Measurements from ENCODE around the gene EVPL.

The EVPL gene

DNA sequence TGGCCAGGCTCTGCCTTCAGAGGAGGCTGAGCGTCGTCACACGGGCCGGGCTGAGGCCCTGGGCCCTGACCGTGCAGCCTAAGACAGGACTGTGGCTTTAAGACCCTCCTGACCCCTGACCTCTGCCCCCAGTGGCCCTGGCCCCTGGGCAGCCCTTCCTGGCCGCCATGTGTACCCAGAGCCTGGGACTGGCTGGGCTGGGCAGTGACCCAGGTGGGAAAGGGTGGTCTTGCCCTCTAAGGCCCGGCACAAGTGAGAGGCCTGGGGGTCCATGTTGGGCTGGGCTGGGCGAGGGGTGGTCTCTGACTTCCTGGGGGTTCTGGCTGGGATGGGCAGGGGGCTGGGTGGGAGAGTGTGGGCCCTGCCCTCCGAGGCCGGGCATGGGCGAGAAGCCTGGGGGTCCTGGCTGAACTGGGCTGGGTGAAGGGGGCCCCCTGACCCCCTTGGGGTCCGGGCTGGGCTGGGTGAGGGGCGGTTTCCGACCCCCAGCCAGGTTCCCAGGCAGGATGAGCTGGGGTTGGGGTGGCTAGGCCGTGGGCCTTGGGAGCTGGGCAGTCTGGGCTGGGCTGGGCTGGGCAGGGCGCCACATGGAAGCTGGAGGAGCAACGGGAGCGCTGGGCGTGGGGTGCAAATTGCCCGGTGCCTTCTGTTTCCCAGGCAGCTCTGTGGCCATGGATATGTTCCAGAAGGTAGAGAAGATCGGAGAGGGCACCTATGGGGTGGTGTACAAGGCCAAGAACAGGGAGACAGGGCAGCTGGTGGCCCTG, 26.2 kb downstream of the EVPL start, which contains the start of gene CDK3:
Gene CDK3, plus strand, starts transcription at position 101 of the 767 bp plus-strand sequence. Its CDS starts 571 bp downstream, at position 672.
- in situ Hi-C loops (cut with MboI; ENCODE audit: low sequenced_read_pairs), result no loop called here

DNA sequence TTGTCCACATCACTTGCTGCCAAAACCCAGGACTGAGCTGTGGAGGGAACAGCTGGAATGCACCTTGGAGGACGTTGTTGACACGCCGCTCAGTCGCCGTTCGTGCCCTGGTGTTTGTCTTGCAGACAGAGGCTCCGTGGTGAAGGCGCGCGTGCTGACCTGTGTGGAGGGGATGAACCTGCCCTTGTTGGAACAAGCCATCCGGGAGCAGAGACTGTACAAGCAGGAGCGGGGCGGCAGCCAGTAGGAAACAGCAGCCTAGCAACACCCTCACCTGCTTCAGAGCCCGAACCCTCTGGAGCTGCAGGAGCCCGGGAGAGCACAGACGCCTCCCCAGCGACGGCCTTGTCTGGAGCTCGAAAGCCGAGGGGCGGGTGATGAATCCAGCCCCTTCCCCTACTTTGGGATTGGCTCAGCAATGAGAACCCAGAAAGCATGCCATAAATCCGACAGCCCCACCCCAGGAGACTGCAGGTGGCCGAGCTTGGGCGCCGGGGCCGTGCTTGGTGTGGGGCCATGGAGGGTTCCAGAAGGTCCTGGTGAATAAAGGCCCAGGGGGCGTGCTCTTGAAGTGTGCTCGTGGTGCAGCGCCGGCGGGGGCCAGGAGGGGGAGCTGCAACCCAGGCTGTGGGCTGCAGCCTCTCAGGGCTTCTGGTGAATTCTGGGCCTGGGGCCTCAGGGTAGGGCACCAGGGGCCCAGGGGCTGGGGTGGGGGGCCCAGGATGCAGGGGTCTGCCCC, 26.9 kb downstream of the EVPL start:
- in situ Hi-C loops (cut with MboI; ENCODE audit: low sequenced_read_pairs), result no loop called here

DNA sequence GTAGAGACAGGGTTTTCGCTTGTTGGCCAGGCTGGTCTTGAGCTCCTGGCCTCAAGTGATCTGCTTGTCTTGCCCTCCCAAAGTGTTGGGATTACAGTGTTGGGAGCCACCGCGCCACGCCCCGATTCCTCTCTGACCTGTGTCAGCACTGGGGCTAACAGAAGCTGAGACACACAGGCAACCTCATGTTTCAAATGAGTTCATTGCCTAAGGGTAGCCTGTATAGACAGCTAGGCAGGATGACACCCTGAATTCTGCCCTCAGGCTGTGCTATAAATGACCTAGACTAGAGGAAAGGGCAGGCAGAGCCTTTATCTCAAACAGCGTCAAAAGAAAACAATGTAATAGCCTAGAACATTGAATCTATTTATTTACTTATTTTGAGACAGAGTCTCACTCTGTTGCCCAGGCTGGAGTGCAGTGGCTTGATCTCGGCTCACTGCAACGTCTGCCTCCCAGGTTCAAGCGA, 28.7 kb downstream of the EVPL start:
- in situ Hi-C loops (cut with MboI; ENCODE audit: low sequenced_read_pairs), result loop anchor here (25.0 kb wide), 1 partner anchor 236 kb away; the partner anchor contains the start of gene GALK1

DNA sequence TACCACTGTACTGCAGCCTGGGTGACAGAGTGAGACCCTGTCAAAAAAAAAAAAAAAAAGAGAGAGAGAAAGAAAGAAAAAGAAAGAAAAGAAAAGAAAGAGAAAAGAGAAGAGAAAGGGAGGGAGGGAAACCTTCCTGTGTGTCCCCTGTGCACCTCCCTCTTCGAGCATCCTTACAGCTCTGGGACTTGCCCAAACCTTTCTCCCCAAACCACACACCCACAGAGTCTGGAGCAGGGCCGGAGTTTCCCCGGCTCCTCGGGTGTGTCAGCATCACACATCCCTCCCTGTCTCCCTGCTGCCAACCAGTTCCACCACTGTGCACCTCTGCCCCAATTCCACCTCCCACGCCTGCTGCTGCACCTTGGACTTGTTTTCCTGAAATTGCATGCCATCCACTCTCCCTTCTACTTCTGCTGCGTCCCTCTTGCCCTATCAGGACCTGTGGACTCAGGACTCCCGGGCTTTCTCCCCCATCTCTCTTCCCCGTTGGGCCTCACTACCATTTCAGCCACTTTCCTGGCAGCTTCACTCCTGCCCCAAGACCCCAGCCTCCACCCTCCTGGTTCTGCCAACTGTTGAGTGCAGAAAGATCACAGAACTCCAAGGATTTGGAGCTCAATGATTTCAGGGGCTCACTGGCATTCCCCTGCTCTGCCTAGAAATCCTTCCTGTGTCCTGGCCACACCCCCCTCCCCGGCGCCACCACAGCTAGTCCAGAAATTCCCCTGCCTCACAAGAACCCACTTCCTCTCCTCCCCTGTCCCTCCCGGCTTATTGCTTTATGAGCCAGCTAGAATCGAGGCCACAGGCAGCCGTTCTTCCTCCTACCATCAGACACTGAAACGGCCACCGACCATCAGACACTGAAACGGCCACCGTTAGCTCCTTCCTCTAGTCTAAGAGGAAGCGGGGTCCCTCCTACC, 30.2 kb downstream of the EVPL start:
- in situ Hi-C loops (cut with MboI; ENCODE audit: low sequenced_read_pairs), result loop anchor here (25.0 kb wide), 1 partner anchor 235 kb away; the partner anchor contains the start of gene GALK1

DNA sequence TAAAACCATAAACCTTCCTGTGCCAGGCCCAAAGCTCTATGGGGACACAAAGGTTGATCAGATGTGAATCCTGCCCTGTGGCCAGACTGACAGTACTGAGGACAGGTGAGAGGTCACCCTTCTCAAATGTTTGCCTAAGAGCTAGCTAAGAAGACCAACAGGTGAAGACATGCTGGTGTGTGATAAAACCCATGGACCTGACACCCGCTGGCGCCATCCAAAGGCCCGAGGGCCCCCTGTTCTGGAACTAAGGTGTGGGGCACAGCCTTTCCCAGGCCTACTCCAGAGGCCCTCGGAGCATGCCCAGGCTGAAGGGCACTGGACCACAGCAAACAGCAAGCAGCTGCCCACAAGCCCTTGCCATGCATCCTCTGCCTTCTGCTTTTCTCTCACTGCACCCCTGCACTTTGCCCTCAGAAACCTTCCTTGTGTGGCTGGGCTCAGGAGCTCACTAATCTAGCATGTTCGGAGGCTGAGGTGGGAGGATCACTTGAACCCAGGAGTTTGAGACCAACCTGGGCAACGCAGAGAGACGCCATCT, 31.7 kb downstream of the EVPL start:
- in situ Hi-C loops (cut with MboI; ENCODE audit: low sequenced_read_pairs), result loop anchor here (25.0 kb wide), 1 partner anchor 233 kb away; the partner anchor contains the start of gene GALK1

DNA sequence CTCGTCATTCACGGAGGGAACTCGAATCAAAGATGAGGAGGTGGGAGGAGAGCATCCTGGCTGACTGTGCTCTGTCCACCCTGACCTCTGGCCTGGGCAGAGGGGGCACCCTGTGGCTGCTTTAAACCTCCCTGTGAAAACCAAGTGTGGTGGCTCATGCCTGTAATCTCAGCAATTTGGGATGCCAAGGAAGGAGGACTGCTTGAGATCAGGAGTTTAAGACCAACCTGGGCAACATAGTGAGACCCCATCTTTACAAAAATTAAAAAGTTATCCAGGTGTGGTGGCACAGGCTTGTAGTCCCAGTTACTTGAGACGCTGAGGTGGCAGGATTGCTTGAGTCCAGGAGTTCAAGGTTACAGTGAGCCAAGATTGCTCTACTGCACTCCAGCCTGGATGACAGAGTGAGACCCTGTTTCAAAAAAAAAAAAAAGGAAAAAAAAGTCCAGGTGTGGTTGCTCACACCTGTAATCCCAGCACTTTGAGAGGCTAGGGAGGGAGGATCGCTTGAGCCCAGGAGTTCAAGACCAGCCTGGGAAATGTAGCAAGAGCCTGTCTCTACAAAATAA, 32.2 kb downstream of the EVPL start:
- in situ Hi-C loops (cut with MboI; ENCODE audit: low sequenced_read_pairs), result loop anchor here (25.0 kb wide), 1 partner anchor 233 kb away; the partner anchor contains the start of gene GALK1

DNA sequence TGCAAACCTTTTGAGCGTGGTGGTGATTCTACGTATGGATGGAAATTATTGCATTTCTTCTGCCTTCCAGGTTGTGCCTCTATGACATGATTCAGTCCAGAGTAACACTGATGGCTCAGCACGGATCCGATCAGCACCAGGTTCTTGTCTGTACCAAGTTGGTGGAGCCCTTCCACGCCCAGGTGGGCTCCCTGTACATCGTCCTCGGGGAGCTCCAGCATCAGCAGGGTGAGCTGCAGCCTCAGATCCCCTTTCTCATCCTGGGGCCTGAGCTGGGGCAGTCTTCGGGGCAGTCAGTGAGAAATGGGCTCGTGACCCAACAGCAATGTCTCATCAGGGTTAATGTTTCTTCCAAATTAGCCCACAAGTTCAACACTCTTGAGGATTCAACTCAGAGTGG, 35.7 kb downstream of the EVPL start:
- in situ Hi-C loops (cut with MboI; ENCODE audit: low sequenced_read_pairs), result loop anchor here (25.0 kb wide), 1 partner anchor 229 kb away; the partner anchor contains the start of gene GALK1

DNA sequence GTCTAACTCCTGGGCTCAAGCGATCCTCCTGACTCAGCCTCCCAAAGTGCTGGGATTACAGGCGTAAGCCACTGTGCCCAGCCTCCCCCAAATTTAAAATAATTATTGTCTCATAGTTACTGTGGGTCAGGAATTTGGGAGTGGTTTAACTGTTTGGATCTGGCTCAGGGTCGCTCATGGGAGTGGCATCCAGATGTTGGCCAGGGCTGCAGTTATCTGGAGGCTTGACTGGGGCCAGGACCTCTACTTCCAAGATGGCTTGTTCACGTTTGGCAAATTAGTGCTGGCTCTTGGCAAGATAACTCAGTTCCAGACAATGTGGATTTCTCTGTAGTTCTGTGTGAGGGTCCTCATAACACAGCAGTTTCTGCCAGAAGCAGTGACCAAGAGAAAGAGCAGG, 40.1 kb downstream of the EVPL start:
- in situ Hi-C loops (cut with MboI; ENCODE audit: low sequenced_read_pairs), result loop anchor here (25.0 kb wide), 1 partner anchor 225 kb away; the partner anchor contains the start of gene GALK1

DNA sequence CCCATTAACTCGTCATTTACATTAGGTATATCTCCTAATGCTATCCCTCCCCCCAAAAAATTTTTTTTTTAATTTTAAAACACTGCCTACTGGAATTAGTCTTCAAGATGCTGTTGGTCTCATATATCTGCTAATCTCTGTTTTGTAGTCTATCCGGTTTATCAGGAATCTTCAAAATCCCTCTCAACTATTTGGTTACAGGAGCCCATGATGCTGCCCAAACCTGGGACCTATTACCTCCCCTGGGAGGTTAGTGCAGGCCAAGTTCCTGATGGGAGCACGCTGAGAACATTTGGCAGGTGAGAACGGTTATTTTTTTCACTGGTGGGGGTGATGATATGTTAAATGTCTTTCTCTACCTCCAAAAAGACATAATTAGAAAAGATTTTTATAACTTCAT, 41.1 kb downstream of the EVPL start:
- in situ Hi-C loops (cut with MboI; ENCODE audit: low sequenced_read_pairs), result loop anchor here (25.0 kb wide), 1 partner anchor 224 kb away; the partner anchor contains the start of gene GALK1

DNA sequence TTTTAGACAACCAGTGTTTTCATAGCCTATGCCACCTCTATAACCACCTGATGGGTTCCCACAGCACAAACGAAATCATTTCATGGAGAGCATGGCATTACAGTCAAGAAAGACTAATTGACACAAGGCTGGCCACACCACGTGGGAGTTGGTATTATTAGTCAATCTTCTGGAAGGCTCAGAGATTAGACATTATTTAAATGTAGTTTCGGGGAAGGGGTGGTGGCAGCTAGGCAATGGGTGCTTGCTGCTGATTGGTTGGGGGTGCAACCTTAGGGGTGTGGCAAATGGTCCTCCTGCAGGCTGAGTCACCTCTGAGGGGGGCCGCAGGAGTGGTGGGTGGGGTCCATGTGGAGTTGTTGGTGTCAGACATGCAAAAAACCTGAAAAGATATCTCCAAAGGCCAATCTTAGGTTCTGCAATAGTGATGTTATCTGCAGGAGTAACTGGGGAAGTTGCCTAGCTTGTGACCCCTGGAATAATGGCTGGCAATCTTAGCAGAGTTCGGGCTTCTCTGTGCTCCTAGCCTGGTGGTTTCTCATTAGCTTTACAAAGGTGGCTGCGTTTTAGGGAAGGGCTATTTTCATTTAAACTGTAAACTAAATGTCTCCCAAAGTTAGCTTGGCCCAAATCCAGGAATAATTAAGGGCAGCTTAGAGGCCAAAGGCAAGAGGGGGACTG, 43.5 kb downstream of the EVPL start:
- in situ Hi-C loops (cut with MboI; ENCODE audit: low sequenced_read_pairs), result loop anchor here (25.0 kb wide), 1 partner anchor 221 kb away; the partner anchor contains the start of gene GALK1

DNA sequence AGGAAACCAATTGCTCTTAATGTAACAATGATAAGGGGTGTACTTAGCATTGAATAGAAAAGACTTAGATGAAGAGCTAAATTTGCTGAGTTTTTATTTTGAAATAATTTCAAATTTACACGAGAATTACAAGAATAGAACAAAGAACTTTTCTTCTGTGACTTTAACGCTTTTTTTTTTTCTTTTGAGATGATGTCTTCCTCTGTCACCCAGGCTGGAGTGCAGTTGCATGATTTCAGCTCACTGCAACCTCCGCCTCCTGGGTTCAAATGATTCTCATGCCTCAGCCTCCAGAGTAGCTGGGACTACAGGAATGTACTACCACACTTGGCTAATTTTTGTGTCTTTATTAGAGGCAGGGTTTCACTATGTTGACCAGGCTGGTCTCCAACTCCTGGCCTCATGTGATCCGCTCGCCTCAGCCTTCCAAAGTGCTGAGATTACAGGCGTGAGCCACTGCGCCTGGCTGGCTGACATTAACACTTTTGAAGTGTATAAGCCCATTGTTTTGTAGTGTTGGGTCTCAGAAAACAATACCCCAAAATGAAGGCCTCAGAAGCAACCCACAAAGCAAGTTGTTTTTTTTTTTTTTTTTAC, 46.0 kb downstream of the EVPL start:
- in situ Hi-C loops (cut with MboI; ENCODE audit: low sequenced_read_pairs), result loop anchor here (25.0 kb wide), 1 partner anchor 219 kb away; the partner anchor contains the start of gene GALK1

DNA sequence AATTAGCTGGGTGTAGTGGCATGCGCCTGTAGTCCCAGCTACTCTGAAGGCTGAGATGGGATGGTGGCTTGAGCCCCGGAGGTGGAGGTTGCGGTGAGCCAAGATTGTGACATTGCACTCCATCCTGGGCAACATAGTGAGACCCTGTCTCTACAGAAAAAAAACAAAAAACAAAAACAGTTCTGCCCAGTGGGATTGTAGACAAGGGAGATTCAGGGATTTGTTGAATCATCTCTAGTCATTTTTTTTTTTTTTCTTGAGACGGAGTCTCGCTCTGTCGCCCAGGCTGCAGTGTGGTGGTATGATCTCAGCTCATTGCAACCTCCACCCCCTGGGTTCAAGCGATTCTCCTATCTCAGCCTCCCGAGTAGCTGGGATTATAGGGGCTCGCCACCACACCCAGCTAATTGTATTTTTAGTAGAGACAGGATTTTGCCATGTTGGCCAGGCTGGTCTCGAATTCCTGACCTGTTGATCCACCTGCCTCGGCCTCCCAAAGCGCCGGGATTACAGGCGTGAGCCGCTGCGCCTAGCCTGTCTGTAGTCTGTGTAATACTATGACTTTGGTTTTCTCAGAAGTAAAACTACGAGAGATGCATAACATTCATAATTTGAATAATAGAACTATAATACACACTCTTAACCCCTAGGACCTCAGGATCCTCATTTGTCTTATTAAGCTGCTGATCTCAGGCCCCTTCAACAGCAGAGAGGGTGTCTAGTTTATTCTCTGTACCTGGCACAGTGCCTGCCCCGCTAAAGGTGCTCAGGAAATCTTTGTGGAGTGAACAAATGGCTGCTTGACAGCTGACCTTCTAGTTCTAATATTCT, 46.7 kb downstream of the EVPL start:
- in situ Hi-C loops (cut with MboI; ENCODE audit: low sequenced_read_pairs), result loop anchor here (25.0 kb wide), 1 partner anchor 218 kb away; the partner anchor contains the start of gene GALK1

DNA sequence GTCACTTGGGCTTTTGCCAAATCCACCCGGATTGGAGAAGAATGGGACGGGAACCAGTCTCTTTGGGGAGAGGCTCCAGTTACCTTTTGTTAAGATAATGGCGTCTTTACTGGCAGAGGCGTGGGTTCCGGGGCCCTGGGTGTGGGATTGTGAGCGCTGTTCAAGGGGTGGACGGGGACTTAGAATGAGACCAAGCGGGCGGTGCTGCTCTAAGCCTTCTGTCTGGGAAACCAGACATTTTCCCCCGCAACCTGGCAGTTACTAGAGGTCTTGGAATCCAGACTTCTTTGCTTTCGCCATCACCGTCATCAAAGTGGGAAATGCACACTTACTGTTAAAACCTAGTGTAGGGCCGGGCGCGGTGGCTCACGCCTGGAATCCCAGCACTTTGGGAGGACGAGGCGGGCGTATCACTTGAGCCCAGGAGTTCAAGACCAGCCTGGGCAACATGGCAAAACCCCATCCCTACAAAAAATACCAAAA, 47.4 kb downstream of the EVPL start:
- in situ Hi-C loops (cut with MboI; ENCODE audit: low sequenced_read_pairs), result loop anchor here (25.0 kb wide), 1 partner anchor 217 kb away; the partner anchor contains the start of gene GALK1

DNA sequence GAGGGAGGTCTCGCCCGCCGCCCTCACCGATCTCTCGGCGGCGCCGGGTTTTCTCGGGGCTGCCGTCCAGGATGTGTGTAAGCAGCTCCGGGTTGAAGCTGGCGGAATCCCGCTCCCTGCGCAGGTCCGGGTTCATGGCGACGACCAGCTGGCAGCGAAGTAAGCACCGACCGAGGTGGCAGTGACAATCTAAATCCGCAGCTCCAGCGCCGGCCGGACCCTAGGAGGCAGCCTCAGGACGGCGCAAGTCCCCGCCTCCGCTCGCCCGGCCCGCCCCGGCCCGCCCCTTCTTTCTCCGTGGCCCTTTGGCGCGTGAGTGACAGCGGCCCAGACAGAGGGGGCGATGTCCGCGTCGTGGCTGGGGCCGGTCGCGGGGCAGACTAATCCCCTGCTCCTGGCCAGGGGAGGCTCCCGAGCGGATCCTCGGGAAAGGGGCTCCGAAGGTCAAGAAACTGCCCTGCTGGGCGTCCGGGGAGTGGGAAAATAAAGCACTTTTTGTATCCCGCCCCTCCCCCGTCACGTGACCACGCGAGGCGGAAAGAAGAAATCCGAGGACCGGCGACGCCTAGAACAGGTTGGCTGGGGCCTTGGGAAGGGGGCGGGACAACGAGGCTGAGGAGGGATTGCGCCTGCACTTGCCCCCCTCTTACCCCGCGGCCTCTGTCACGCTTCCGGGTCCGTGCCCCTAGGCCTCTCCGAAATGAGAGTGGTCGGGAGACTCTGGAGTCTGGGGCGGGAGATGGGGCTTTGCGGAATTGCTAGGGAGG, 48.0 kb downstream of the EVPL start, which contains the start of the genes ACOX1 and TEN1:
Gene ACOX1, minus strand, starts transcription at position 229 of the 767 bp plus-strand sequence. Its CDS starts 93 bp downstream, at position 136.
Gene TEN1, plus strand, starts transcription at position 303 of the 767 bp plus-strand sequence. CDS start 6,953 bp downstream, outside the sequence.
- in situ Hi-C loops (cut with MboI; ENCODE audit: low sequenced_read_pairs), result loop anchor here (25.0 kb wide), 1 partner anchor 217 kb away; the partner anchor contains the start of gene GALK1

DNA sequence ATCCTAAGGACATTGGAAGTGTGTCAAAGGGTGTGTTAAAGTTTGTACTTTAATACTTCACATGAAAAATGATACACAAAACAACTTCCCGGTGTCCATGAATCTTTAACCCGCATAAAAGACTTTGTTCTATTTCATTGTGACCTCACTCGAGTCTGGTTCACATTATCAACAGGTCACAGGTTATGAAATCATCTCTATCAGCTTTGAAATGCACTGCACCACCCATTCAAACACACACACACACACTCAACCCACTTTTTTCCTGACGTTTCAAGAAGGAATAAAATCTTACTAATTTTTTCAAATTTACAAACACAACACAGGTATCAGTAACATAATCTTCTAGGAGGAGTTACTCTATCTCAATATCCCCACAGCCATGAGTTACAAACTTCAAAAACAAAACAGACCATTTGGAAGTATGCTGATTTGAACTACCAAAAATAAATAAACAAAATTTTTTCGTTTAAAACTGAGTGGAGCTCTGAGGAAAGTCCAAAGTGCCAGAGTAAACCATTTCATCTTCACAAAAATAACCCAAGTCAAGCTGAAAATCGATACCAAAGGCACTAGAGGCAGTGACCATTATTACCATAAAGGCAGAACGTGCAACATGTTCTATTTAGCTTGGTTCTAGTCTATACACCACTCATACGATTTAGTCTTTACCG, 50.8 kb downstream of the EVPL start:
- in situ Hi-C loops (cut with MboI; ENCODE audit: low sequenced_read_pairs), result loop anchor here (25.0 kb wide), 1 partner anchor 214 kb away; the partner anchor contains the start of gene GALK1
